SK-N-SH treated with all-trans-retinoic acid at 6 μM for 48 hours (cell line): Measurements from ENCODE around the gene ANKRD44.

ENCODE experiments used
- ATAC-seq: fragments of 200-7000 bp; cut with Tn5 transposase; 3 replicates; pipeline ENCODE4 v1.9.1; 2020; ENCODE audit warnings: mild to moderate bottlenecking, moderate library complexity
- ARNTL ChIP-seq: fragments of 450-650 bp; formaldehyde crosslinking; IDR thresholded peaks from 2 replicates; pipeline ENCODE4 v1.5.0; 2020; ENCODE audit warnings: low read depth, mild to moderate bottlenecking, moderate library complexity, borderline replicate concordance
- BACH2 ChIP-seq: fragments of 250-450 bp; sonication (Bioruptor Pico); IDR thresholded peaks from 2 replicates; pipeline ENCODE4 v1.9.0; 2021; ENCODE audit warnings: mild to moderate bottlenecking, borderline replicate concordance
- CSDC2 ChIP-seq: fragments of 250-450 bp; sonication (Bioruptor Pico); IDR thresholded peaks from 2 replicates; pipeline ENCODE4 v1.5.0; 2020; ENCODE audit warnings: mild to moderate bottlenecking, moderate library complexity
- ESRRG ChIP-seq: fragments of 250-450 bp; sonication (Bioruptor Pico); IDR thresholded peaks from 2 replicates; pipeline ENCODE4 v1.6.1; 2021; ENCODE audit warnings: mild to moderate bottlenecking
- GLIS3 ChIP-seq: fragments of 250-450 bp; sonication (Bioruptor Pico); IDR thresholded peaks from 2 replicates; pipeline ENCODE4 v1.5.0; 2020; ENCODE audit warnings: mild to moderate bottlenecking, moderate library complexity
- ISL1 ChIP-seq: fragments of 250-450 bp; sonication (Bioruptor Pico); IDR thresholded peaks from 2 replicates; pipeline ENCODE4 v2.1.2; 2022; ENCODE audit warnings: mild to moderate bottlenecking, moderate library complexity
- OSR1 ChIP-seq: fragments of 250-450 bp; sonication (Bioruptor Pico); IDR thresholded peaks from 2 replicates; pipeline ENCODE4 v1.8.0; 2022; ENCODE audit warnings: moderate library complexity, mild to moderate bottlenecking, inconsistent platforms
- PPARA ChIP-seq: fragments of 250-450 bp; sonication (Bioruptor Pico); IDR thresholded peaks from 2 replicates; pipeline ENCODE4 v1.5.0; 2020; ENCODE audit warnings: mild to moderate bottlenecking, borderline replicate concordance
- RARB ChIP-seq: fragments of 250-450 bp; sonication (Bioruptor Pico); IDR thresholded peaks from 2 replicates; pipeline ENCODE4 v1.8.0; 2021; ENCODE audit warnings: mild to moderate bottlenecking, moderate library complexity
- SNAI2 ChIP-seq: fragments of 250-450 bp; sonication (Bioruptor Pico); IDR thresholded peaks from 2 replicates; pipeline ENCODE4 v1.5.0; 2020; ENCODE audit warnings: mild to moderate bottlenecking, moderate library complexity
- TCF4 ChIP-seq: fragments of 250-450 bp; sonication (Bioruptor Pico); IDR thresholded peaks from 2 replicates; pipeline ENCODE4 v1.8.0; 2021; ENCODE audit warnings: mild to moderate bottlenecking, moderate library complexity, borderline replicate concordance
- TOX ChIP-seq: fragments of 250-450 bp; sonication (Bioruptor Pico); IDR thresholded peaks from 2 replicates; pipeline ENCODE4 v1.8.0; 2021; ENCODE audit warnings: mild to moderate bottlenecking, moderate library complexity, borderline replicate concordance
- ZC3H10 ChIP-seq: fragments of 250-450 bp; sonication (Bioruptor Pico); IDR thresholded peaks from 2 replicates; pipeline ENCODE4 v1.5.1; 2021; ENCODE audit warnings: mild to moderate bottlenecking, moderate library complexity
- ZNF565 ChIP-seq: fragments of 450-650 bp; formaldehyde crosslinking; conservative IDR thresholded peaks from 2 replicates; pipeline ENCODE4 v1.5.0; 2020; ENCODE audit warnings: low read depth, mild to moderate bottlenecking, moderate library complexity
- TF ChIP-seq, protein P1 (sequence below): fragments of 250-450 bp; sonication (Bioruptor Pico); IDR thresholded peaks from 2 replicates; pipeline ENCODE4 v1.5.1; 2021; ENCODE audit warnings: mild to moderate bottlenecking, moderate library complexity
- TF ChIP-seq, protein P2 (sequence below): fragments of 250-450 bp; sonication (Bioruptor Pico); IDR thresholded peaks from 2 replicates; pipeline ENCODE4 v1.8.0; 2021; ENCODE audit warnings: low read depth, mild to moderate bottlenecking, moderate library complexity, borderline replicate concordance
- TF ChIP-seq, protein P3 (sequence below): fragments of 250-450 bp; sonication (Bioruptor Pico); IDR thresholded peaks from 2 replicates; pipeline ENCODE4 v1.8.0; 2020; ENCODE audit warnings: mild to moderate bottlenecking, moderate library complexity, borderline replicate concordance
- TF ChIP-seq, protein P4 (sequence below): fragments of 250-450 bp; sonication (Bioruptor Pico); IDR thresholded peaks from 2 replicates; pipeline ENCODE4 v1.5.1; 2020; ENCODE audit warnings: low read depth, mild to moderate bottlenecking, moderate library complexity

The ANKRD44 gene

DNA sequence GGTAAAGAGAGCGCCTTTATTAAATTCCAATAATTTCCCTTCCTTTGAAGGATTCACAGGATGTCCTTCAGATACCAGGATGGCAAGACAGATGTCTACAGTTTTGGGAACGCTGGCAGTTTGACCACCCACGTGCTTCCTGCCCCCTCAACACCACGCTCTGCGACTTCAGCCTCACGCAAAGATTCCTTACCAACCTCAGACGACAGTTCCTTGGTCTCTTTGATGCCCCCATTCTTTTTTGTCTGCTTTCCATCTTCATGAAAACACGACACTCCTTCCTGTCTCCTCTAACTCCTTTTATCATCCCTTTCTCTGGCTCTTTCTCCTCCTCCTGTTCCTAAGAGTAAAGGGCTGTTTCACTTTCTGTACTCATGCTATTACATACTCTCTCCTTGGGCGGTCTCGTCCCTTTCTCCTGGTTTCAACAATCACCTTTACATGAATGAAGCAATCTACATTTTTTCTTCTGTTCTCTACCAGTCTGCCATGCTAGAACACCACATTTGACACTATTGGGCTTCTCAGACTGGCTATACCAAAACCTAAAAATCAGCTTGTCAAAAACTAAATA, 194.2 kb downstream of the ANKRD44 start:
- no peak for ATAC-seq
- TF ChIP-seq ZNF565: no peak
- TF ChIP-seq OSR1: no peak
- TF ChIP-seq, protein P1, sequence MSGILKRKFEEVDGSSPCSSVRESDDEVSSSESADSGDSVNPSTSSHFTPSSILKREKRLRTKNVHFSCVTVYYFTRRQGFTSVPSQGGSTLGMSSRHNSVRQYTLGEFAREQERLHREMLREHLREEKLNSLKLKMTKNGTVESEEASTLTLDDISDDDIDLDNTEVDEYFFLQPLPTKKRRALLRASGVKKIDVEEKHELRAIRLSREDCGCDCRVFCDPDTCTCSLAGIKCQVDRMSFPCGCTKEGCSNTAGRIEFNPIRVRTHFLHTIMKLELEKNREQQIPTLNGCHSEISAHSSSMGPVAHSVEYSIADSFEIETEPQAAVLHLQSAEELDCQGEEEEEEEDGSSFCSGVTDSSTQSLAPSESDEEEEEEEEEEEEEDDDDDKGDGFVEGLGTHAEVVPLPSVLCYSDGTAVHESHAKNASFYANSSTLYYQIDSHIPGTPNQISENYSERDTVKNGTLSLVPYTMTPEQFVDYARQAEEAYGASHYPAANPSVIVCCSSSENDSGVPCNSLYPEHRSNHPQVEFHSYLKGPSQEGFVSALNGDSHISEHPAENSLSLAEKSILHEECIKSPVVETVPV: no peak
- TF ChIP-seq TOX (CRISPR knock-in tag): no peak
- TF ChIP-seq, protein P2, sequence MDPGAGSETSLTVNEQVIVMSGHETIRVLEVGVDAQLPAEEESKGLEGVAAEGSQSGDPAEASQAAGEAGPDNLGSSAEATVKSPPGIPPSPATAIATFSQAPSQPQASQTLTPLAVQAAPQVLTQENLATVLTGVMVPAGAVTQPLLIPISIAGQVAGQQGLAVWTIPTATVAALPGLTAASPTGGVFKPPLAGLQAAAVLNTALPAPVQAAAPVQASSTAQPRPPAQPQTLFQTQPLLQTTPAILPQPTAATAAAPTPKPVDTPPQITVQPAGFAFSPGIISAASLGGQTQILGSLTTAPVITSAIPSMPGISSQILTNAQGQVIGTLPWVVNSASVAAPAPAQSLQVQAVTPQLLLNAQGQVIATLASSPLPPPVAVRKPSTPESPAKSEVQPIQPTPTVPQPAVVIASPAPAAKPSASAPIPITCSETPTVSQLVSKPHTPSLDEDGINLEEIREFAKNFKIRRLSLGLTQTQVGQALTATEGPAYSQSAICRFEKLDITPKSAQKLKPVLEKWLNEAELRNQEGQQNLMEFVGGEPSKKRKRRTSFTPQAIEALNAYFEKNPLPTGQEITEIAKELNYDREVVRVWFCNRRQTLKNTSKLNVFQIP (CRISPR knock-in tag): no peak
- no peak for TF ChIP-seq GLIS3 (CRISPR knock-in tag)
- TF ChIP-seq BACH2 (CRISPR knock-in tag): no peak
- TF ChIP-seq SNAI2 (CRISPR knock-in tag): no peak
- TF ChIP-seq, protein P3, sequence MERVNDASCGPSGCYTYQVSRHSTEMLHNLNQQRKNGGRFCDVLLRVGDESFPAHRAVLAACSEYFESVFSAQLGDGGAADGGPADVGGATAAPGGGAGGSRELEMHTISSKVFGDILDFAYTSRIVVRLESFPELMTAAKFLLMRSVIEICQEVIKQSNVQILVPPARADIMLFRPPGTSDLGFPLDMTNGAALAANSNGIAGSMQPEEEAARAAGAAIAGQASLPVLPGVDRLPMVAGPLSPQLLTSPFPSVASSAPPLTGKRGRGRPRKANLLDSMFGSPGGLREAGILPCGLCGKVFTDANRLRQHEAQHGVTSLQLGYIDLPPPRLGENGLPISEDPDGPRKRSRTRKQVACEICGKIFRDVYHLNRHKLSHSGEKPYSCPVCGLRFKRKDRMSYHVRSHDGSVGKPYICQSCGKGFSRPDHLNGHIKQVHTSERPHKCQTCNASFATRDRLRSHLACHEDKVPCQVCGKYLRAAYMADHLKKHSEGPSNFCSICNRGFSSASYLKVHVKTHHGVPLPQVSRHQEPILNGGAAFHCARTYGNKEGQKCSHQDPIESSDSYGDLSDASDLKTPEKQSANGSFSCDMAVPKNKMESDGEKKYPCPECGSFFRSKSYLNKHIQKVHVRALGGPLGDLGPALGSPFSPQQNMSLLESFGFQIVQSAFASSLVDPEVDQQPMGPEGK (CRISPR knock-in tag): no peak
- TF ChIP-seq RARB (CRISPR knock-in tag): no peak

DNA sequence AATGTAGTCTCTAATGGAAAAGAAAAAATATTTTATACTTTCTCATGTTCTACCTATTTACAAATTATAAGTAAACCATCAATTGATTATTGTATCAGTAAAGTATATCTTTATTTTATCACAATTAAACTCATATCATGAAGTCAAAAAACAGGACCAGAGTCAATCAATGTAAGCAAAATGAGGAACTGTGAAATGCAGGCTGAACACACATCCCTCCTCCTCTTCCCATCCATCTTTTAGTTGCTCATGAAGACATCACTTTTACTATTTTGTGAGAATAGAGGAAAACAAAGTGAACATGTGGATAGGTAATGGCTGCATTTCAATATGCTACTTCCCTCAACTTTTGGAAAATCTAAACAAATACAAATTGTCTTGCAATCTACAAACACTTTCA, 195.3 kb downstream of the ANKRD44 start:
- ATAC-seq: no peak
- TF ChIP-seq ESRRG (CRISPR knock-in tag) (no peak), TOX (CRISPR knock-in tag) (no peak), PPARA (CRISPR knock-in tag) (no peak), ARNTL (CRISPR knock-in tag) (no peak)
- TF ChIP-seq, all 23 proteins: peak for 0

DNA sequence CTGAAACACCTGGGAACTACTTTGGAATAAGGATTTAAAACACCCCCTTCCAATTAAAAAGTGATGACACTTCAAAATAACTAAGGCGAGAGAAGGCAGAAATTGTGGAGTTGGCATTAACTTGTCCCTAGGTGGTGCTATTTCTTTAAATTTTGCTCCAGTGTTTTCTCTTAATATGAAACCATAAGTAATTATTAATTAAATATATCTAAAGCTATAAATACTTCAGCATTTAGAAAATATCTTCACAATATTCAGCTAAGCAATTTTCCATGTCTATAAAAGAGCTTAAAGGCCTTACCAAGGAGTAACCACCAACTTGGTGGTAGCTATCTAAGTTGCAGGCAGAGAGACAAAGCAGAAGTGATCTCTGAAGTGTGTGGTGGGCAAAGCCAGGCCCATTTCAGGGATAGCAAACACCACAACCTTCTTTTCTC, 197.3 kb downstream of the ANKRD44 start:
- TF ChIP-seq ZNF565 (no peak), TCF4 (CRISPR knock-in tag) (no peak), OSR1 (no peak), ZC3H10 (CRISPR knock-in tag) (no peak), GLIS3 (CRISPR knock-in tag) (no peak), BACH2 (CRISPR knock-in tag) (no peak), ISL1 (CRISPR knock-in tag) (no peak)
- TF ChIP-seq, protein P4, sequence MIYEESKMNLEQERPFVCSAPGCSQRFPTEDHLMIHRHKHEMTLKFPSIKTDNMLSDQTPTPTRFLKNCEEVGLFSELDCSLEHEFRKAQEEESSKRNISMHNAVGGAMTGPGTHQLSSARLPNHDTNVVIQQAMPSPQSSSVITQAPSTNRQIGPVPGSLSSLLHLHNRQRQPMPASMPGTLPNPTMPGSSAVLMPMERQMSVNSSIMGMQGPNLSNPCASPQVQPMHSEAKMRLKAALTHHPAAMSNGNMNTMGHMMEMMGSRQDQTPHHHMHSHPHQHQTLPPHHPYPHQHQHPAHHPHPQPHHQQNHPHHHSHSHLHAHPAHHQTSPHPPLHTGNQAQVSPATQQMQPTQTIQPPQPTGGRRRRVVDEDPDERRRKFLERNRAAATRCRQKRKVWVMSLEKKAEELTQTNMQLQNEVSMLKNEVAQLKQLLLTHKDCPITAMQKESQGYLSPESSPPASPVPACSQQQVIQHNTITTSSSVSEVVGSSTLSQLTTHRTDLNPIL (CRISPR knock-in tag): no peak
- TF ChIP-seq, protein P3 (CRISPR knock-in tag): no peak
- ATAC-seq: peak; percentile 69; the same call in 2 of the 3 replicates

DNA sequence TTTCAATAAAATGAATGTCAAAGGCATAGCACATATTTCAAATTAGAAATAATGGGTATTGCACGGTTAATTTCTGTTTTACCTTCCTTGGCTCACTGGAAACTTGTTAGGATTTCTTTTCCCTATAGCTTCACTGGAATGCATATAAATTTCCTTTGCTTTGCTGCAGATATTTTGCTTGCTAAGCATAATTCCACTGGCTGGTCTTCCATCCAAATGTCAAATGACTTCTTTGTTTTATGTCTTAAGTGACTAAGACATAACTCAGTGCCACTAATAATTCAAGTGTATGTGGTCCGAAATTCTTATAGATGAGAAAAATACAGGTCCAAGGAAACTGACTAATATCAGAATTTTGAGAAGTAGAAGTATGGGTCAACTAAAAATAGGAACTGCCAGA, 201.3 kb downstream of the ANKRD44 start:
- no peak for ATAC-seq
- TF ChIP-seq CSDC2 (no peak), PPARA (CRISPR knock-in tag) (no peak), ZC3H10 (CRISPR knock-in tag) (no peak), ARNTL (CRISPR knock-in tag) (no peak), RARB (CRISPR knock-in tag) (no peak)
- TF ChIP-seq, protein P2 (CRISPR knock-in tag): no peak
- TF ChIP-seq, protein P1: no peak
